Measurements from ENCODE around the gene NOTCH2.

DNA sequence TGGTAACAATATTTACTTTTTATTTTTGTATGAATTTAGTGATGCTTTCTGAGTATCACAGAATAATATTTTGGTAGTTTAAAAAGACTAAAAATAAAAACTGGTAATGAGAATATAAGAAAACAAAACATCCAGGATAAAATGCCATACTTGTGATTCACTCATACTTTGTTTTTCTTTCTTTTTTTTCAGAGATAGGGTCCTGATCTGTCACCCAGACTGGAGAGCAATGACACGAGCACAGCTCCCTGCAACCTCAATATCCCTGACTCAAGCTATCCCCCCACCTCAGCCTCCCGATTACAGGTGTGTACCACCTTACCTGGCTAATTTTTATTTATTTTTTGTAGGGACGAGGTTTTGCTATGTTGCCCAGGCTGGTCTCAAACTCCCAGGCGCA, 109.0 kb downstream of the NOTCH2 start:
- TF ChIP-seq, protein P1, sequence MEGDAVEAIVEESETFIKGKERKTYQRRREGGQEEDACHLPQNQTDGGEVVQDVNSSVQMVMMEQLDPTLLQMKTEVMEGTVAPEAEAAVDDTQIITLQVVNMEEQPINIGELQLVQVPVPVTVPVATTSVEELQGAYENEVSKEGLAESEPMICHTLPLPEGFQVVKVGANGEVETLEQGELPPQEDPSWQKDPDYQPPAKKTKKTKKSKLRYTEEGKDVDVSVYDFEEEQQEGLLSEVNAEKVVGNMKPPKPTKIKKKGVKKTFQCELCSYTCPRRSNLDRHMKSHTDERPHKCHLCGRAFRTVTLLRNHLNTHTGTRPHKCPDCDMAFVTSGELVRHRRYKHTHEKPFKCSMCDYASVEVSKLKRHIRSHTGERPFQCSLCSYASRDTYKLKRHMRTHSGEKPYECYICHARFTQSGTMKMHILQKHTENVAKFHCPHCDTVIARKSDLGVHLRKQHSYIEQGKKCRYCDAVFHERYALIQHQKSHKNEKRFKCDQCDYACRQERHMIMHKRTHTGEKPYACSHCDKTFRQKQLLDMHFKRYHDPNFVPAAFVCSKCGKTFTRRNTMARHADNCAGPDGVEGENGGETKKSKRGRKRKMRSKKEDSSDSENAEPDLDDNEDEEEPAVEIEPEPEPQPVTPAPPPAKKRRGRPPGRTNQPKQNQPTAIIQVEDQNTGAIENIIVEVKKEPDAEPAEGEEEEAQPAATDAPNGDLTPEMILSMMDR (tag by site-specific recombination; IDR thresholded peaks at IDR 0.05), result no peak
- no peak for TF ChIP-seq ZNF19 (tag by site-specific recombination; IDR thresholded peaks at IDR 0.05; ENCODE audit: low read depth)
- TF ChIP-seq, protein P2, sequence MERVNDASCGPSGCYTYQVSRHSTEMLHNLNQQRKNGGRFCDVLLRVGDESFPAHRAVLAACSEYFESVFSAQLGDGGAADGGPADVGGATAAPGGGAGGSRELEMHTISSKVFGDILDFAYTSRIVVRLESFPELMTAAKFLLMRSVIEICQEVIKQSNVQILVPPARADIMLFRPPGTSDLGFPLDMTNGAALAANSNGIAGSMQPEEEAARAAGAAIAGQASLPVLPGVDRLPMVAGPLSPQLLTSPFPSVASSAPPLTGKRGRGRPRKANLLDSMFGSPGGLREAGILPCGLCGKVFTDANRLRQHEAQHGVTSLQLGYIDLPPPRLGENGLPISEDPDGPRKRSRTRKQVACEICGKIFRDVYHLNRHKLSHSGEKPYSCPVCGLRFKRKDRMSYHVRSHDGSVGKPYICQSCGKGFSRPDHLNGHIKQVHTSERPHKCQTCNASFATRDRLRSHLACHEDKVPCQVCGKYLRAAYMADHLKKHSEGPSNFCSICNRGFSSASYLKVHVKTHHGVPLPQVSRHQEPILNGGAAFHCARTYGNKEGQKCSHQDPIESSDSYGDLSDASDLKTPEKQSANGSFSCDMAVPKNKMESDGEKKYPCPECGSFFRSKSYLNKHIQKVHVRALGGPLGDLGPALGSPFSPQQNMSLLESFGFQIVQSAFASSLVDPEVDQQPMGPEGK (tag by site-specific recombination; IDR thresholded peaks at IDR 0.05), result no peak
- TF ChIP-seq, protein P3, sequence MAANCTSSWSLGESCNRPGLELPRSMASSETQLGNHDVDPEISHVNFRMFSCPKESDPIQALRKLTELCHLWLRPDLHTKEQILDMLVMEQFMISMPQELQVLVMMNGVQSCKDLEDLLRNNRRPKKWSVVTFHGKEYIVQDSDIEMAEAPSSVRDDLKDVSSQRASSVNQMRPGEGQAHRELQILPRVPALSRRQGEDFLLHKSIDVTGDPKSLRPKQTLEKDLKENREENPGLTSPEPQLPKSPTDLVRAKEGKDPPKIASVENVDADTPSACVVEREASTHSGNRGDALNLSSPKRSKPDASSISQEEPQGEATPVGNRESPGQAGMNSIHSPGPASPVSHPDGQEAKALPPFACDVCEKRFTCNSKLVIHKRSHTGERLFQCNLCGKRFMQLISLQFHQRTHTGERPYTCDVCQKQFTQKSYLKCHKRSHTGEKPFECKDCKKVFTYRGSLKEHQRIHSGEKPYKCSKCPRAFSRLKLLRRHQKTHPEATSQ (tag by site-specific recombination; IDR thresholded peaks at IDR 0.05), result no peak
- TF ChIP-seq GLI4 (tag by site-specific recombination; IDR thresholded peaks at IDR 0.05), result no peak
- TF ChIP-seq ZFP37 (tag by site-specific recombination; IDR thresholded peaks at IDR 0.05), result no peak
- TF ChIP-seq ZNF837 (tag by site-specific recombination; IDR thresholded peaks at IDR 0.05), result no peak
- TF ChIP-seq, protein P4, sequence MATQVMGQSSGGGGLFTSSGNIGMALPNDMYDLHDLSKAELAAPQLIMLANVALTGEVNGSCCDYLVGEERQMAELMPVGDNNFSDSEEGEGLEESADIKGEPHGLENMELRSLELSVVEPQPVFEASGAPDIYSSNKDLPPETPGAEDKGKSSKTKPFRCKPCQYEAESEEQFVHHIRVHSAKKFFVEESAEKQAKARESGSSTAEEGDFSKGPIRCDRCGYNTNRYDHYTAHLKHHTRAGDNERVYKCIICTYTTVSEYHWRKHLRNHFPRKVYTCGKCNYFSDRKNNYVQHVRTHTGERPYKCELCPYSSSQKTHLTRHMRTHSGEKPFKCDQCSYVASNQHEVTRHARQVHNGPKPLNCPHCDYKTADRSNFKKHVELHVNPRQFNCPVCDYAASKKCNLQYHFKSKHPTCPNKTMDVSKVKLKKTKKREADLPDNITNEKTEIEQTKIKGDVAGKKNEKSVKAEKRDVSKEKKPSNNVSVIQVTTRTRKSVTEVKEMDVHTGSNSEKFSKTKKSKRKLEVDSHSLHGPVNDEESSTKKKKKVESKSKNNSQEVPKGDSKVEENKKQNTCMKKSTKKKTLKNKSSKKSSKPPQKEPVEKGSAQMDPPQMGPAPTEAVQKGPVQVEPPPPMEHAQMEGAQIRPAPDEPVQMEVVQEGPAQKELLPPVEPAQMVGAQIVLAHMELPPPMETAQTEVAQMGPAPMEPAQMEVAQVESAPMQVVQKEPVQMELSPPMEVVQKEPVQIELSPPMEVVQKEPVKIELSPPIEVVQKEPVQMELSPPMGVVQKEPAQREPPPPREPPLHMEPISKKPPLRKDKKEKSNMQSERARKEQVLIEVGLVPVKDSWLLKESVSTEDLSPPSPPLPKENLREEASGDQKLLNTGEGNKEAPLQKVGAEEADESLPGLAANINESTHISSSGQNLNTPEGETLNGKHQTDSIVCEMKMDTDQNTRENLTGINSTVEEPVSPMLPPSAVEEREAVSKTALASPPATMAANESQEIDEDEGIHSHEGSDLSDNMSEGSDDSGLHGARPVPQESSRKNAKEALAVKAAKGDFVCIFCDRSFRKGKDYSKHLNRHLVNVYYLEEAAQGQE (tag by site-specific recombination; IDR thresholded peaks at IDR 0.05), result no peak
- TF ChIP-seq ZNF274 (IDR thresholded peaks at IDR 0.05; ENCODE audit: low read length), result no peak
- no peak for TF ChIP-seq ZNF274 (tag by site-specific recombination; IDR thresholded peaks at IDR 0.05; ENCODE audit: borderline replicate concordance)
- no peak for TF ChIP-seq KLF9 (tag by site-specific recombination; IDR thresholded peaks at IDR 0.05; ENCODE audit: low read depth)
- TF ChIP-seq, protein P5, sequence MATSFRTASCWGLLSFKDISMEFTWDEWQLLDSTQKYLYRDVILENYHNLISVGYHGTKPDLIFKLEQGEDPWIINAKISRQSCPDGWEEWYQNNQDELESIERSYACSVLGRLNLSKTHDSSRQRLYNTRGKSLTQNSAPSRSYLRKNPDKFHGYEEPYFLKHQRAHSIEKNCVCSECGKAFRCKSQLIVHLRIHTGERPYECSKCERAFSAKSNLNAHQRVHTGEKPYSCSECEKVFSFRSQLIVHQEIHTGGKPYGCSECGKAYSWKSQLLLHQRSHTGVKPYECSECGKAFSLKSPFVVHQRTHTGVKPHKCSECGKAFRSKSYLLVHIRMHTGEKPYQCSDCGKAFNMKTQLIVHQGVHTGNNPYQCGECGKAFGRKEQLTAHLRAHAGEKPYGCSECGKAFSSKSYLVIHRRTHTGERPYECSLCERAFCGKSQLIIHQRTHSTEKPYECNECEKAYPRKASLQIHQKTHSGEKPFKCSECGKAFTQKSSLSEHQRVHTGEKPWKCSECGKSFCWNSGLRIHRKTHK (tag by site-specific recombination; IDR thresholded peaks at IDR 0.05), result no peak
- TF ChIP-seq ZBTB8A (tag by site-specific recombination; IDR thresholded peaks at IDR 0.05), result no peak
- no peak for TF ChIP-seq ZNF777 (tag by site-specific recombination; IDR thresholded peaks at IDR 0.05; ENCODE audit: borderline replicate concordance)
